HCT116 (cell line): Measurements from ENCODE around the gene TMEM125. TPM values are rescaled to one million over a fixed set of nuclear protein-coding genes. Genes with fewer than 3 reads are reported as not detected.
A peak's percentile ranks its signal among the peaks of the same experiment; 100 is the strongest.

Experiments used
- ATAC-seq: fragments of 200-7000 bp; cut with Tn5 transposase; 2 replicates; pipeline ENCODE4 v1.9.1; 2020; ENCODE audit warnings: mild to moderate bottlenecking, moderate library complexity
- BruUV-seq: library from RNA; stranded (reverse); fragments of 400-500 nt; replicated peaks from 2 replicates; lab custom pipeline; 2021; lab: Mats Ljungman, UMichigan
- CTCF ChIA-PET: fragments of 300-600 bp; sonication (Branson Sonifier 250); formaldehyde crosslinking; loops from one replicate; lab custom pipeline; 2021; ENCODE audit warnings: antibody characterized with exemption; lab: Charles Lee
- POLR2A ChIA-PET: fragments of 300-600, 350-600 bp; sonication (Branson Sonifier 250); formaldehyde crosslinking; loops from one replicate; lab custom pipeline; 2021; ENCODE audit warnings: antibody characterized with exemption; lab: Charles Lee
- RAD21 ChIA-PET, 2 experiments: fragments of 300-600 bp; sonication (Branson Sonifier 250); formaldehyde crosslinking; loops; one replicate each; lab custom pipeline; 2023; ENCODE audit warnings: low total read pairs in 2 of 2; ENCODE audit not compliant: uncharacterized antibody in 2 of 2, unreplicated experiment in 2 of 2, low non-redundant PET in 1 of 2; lab: Charles Lee
- DNase-seq: peaks from one replicate; pipeline ENCODE4 v3.0.0-alpha.2; 2010; ENCODE audit warnings: low read depth, low spot score
- H2AFZ ChIP-seq: fragments of 200-600 bp; shearing (Covaris generic), sonication (generic); 2 replicates; pipeline ENCODE4 v1.6.1; 2017; ENCODE audit warnings: low read depth, mixed run types, mixed read lengths, antibody characterized with exemption, low read length; ENCODE audit not compliant: poor library complexity, severe bottlenecking
- H3K27ac ChIP-seq: 2 replicates; pipeline ENCODE4 v1.5.1; 2012; ENCODE audit warnings: low read depth, low read length
- H3K27me3 ChIP-seq: fragments of 200-600 bp; sonication (generic); 2 replicates; pipeline ENCODE4 v1.6.1; 2016; ENCODE audit warnings: mixed run types, low read length, mixed read lengths; ENCODE audit not compliant: insufficient read depth
- H3K36me3 ChIP-seq, 2 experiments: fragments of 200-500 bp in 1 of 2; fragments of 200-600 bp in 1 of 2; sonication (Bioruptor generic) in 1 of 2; sonication (generic) in 1 of 2; 2 replicates each; pipeline versions ENCODE4 v1.5.1 to v1.6.1; 2014 to 2016; ENCODE audit warnings: low read length in 2 of 2, inconsistent platforms in 1 of 2, mixed read lengths in 1 of 2, mixed run types in 1 of 2; ENCODE audit not compliant: insufficient read depth in 2 of 2, control insufficient read depth in 1 of 2
- H3K4me1 ChIP-seq, 2 experiments: fragments of 200-600 bp in 1 of 2; sonication (generic) in 1 of 2; 2 replicates each; pipeline versions ENCODE4 v1.5.1 to v1.6.1; 2012 to 2017; ENCODE audit warnings: low read length in 2 of 2, inconsistent platforms in 1 of 2, mild to moderate bottlenecking in 1 of 2, mixed read lengths in 1 of 2, mixed run types in 1 of 2, moderate library complexity in 1 of 2; ENCODE audit not compliant: insufficient read depth in 2 of 2, control insufficient read depth in 1 of 2
- H3K4me2 ChIP-seq: fragments of 200-600 bp; sonication (generic); 2 replicates; pipeline ENCODE4 v1.6.1; 2017; ENCODE audit warnings: mixed run types, low read length, mixed read lengths
- H3K4me3 ChIP-seq, 2 experiments: fragments of 200-600 bp in 1 of 2; sonication (generic) in 1 of 2; replicated peaks in 1 of 2; 2 replicates each; pipeline ENCODE4 v1.5.1; 2011 to 2016; ENCODE audit warnings: low read length in 2 of 2, control low read depth in 1 of 2, low read depth in 1 of 2, mild to moderate bottlenecking in 1 of 2, mixed read lengths in 1 of 2, mixed run types in 1 of 2
- H3K79me2 ChIP-seq: fragments of 200-600 bp; sonication (generic); 2 replicates; pipeline ENCODE4 v1.6.1; 2017; ENCODE audit warnings: mild to moderate bottlenecking, mixed run types, low read length, moderate library complexity, mixed read lengths; ENCODE audit not compliant: insufficient read depth
- H3K9ac ChIP-seq: fragments of 200-600 bp; sonication (generic); 2 replicates; pipeline ENCODE4 v1.6.1; 2016; ENCODE audit warnings: low read length, mixed read lengths
- H3K9me2 ChIP-seq: fragments of 200-600 bp; sonication (generic), shearing (Covaris generic); 2 replicates; pipeline ENCODE4 v1.6.1; 2017; ENCODE audit warnings: mixed run types, mild to moderate bottlenecking, moderate library complexity; ENCODE audit not compliant: insufficient read depth
- H3K9me3 ChIP-seq, 2 experiments: fragments of 200-500 bp in 1 of 2; fragments of 200-600 bp in 1 of 2; sonication (Bioruptor generic) in 1 of 2; sonication (generic) in 1 of 2; 2 replicates each; pipeline ENCODE4 v1.6.1; 2014 to 2017; ENCODE audit warnings: low read length in 2 of 2, mixed read lengths in 2 of 2, inconsistent platforms in 1 of 2, low read depth in 1 of 2, mild to moderate bottlenecking in 1 of 2, mixed run types in 1 of 2, moderate library complexity in 1 of 2; ENCODE audit not compliant: control insufficient read depth in 1 of 2, insufficient read depth in 1 of 2
- H4K20me1 ChIP-seq: fragments of 200-600 bp; sonication (generic), shearing (Covaris generic); 2 replicates; pipeline ENCODE4 v1.6.1; 2017; ENCODE audit warnings: mixed run types, mild to moderate bottlenecking, moderate library complexity; ENCODE audit not compliant: insufficient read depth
- CBX3 ChIP-seq: IDR thresholded peaks from 2 replicates; pipeline ENCODE4 v1.6.1; 2012; ENCODE audit warnings: low read depth
- CEBPB ChIP-seq: IDR thresholded peaks from 2 replicates; pipeline ENCODE4 v1.6.1; 2012; ENCODE audit warnings: low read depth
- EGR1 ChIP-seq: IDR thresholded peaks from 2 replicates; pipeline ENCODE4 v1.6.1; 2012; ENCODE audit warnings: low read depth
- ELF1 ChIP-seq: IDR thresholded peaks from 2 replicates; pipeline ENCODE4 v1.6.1; 2012; ENCODE audit warnings: low read depth, borderline replicate concordance
- EZH2 ChIP-seq: fragments of 200-600 bp; sonication (generic); IDR thresholded peaks from 2 replicates; pipeline ENCODE4 v1.6.1; 2017; ENCODE audit warnings: antibody characterized with exemption, mixed run types
- EZH2phosphoT487 ChIP-seq: fragments of 200-600 bp; IDR thresholded peaks from 2 replicates; pipeline ENCODE4 v1.6.1; 2018; ENCODE audit warnings: antibody characterized with exemption, borderline replicate concordance
- FOSL1 ChIP-seq: IDR thresholded peaks from 2 replicates; pipeline ENCODE4 v1.6.1; 2012; ENCODE audit warnings: low read depth
- JUND ChIP-seq: IDR thresholded peaks from 2 replicates; pipeline ENCODE4 v1.6.1; 2012
- POLR2A ChIP-seq: IDR thresholded peaks from 2 replicates; pipeline ENCODE4 v1.7.0; 2011; ENCODE audit warnings: borderline replicate concordance; ENCODE audit not compliant: insufficient read depth, insufficient read length; ENCODE audit errors: extremely low read depth
- RAD21 ChIP-seq: IDR thresholded peaks from 2 replicates; pipeline ENCODE4 v1.6.1; 2012; ENCODE audit warnings: low read depth, mild to moderate bottlenecking
- SP1 ChIP-seq: IDR thresholded peaks from 2 replicates; pipeline ENCODE4 v1.6.1; 2012; ENCODE audit warnings: low read depth
- TCF7L2 ChIP-seq: IDR thresholded peaks from 2 replicates; pipeline ENCODE4 v1.7.0; 2011; ENCODE audit warnings: borderline replicate concordance, inconsistent platforms; ENCODE audit not compliant: insufficient read depth, insufficient read length; ENCODE audit errors: extremely low read depth
- YY1 ChIP-seq: IDR thresholded peaks from 2 replicates; pipeline ENCODE4 v1.6.1; 2011; ENCODE audit warnings: low read length, low read depth, moderate library complexity, mild to moderate bottlenecking; ENCODE audit not compliant: insufficient replicate concordance; ENCODE audit errors: extremely low read depth
- ZFX ChIP-seq: fragments of 450-650 bp; IDR thresholded peaks from 2 replicates; pipeline ENCODE4 v1.6.1; 2017
- ZNF274 ChIP-seq: fragments of 200-500 bp; sonication (Bioruptor generic); IDR thresholded peaks from 2 replicates; pipeline ENCODE4 v1.6.1; 2014; ENCODE audit warnings: mild to moderate bottlenecking, low read depth, low read length, inconsistent platforms
- intact Hi-C: fragments of 100-400 bp; cut with micrococcal nuclease; formaldehyde crosslinking; loops from 2 replicates; pipeline ENCODE4 v1.10.0; 2022
- total RNA-seq: library from RNA; stranded (reverse); gene quantifications from one replicate; pipeline ENCODE4 v1.2.1, GENCODE V29; 2021; ENCODE audit not compliant: unreplicated experiment
- TF ChIP-seq, protein P1 (sequence below), 3 experiments: fragments of 200-600 bp in 1 of 3; sonication (generic) in 1 of 3; IDR thresholded peaks in 2 of 3; conservative IDR thresholded peaks in 1 of 3; 2 replicates each; pipeline ENCODE4 v1.5.1; 2012 to 2017; ENCODE audit warnings: low read depth in 2 of 3, low read length in 2 of 3, antibody characterized with exemption in 1 of 3, borderline replicate concordance in 1 of 3, control low read depth in 1 of 3, mild to moderate bottlenecking in 1 of 3, mixed read lengths in 1 of 3, mixed run types in 1 of 3, moderate library complexity in 1 of 3; ENCODE audit not compliant: insufficient read depth in 1 of 3
- TF ChIP-seq, protein P2 (sequence below): IDR thresholded peaks from 2 replicates; pipeline ENCODE4 v1.6.1; 2012; ENCODE audit warnings: low read depth
- TF ChIP-seq, protein P3 (sequence below): IDR thresholded peaks from 2 replicates; pipeline ENCODE4 v1.6.1; 2012
- TF ChIP-seq, protein P4 (sequence below): IDR thresholded peaks from 2 replicates; pipeline ENCODE4 v1.6.1; 2011; ENCODE audit warnings: mild to moderate bottlenecking, low read length, moderate library complexity; ENCODE audit not compliant: insufficient replicate concordance; ENCODE audit errors: extremely low read depth
- TF ChIP-seq, protein P5 (sequence below): IDR thresholded peaks from 2 replicates; pipeline ENCODE4 v1.6.1; 2012

Gene TMEM125
- total RNA-seq, 1 experiment from 2014 or later, result 13.9 TPM

DNA sequence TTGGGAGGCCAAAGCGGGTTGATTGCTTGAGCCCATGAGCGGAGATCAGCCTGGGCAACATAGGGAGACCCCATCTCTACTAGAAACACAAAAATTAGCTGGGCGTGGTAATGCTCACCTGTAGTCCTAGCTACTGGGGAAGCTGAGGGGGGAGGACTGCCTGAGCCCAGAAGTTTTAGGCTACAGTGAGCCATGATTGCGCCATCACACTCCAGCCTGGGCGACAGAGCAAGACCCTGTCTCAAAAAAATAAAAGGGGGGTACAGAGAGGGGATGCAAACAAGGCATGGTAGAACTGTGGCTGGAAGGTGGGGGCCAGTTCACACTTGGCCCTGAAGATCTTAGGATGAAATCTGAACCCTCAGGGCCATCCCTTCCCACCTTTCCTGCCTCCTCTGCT lies 16.8 kb downstream of the TMEM125 start:
- TF ChIP-seq JUND (no peak), POLR2A (no peak), EZH2phosphoT487 (no peak), EZH2 (no peak), YY1 (no peak), ZNF274 (no peak), SP1 (no peak), CEBPB (no peak), TCF7L2 (no peak), ELF1 (no peak), RAD21 (no peak), ZFX (no peak), CBX3 (no peak), EGR1 (no peak), FOSL1 (no peak)
- TF ChIP-seq, protein P1, sequence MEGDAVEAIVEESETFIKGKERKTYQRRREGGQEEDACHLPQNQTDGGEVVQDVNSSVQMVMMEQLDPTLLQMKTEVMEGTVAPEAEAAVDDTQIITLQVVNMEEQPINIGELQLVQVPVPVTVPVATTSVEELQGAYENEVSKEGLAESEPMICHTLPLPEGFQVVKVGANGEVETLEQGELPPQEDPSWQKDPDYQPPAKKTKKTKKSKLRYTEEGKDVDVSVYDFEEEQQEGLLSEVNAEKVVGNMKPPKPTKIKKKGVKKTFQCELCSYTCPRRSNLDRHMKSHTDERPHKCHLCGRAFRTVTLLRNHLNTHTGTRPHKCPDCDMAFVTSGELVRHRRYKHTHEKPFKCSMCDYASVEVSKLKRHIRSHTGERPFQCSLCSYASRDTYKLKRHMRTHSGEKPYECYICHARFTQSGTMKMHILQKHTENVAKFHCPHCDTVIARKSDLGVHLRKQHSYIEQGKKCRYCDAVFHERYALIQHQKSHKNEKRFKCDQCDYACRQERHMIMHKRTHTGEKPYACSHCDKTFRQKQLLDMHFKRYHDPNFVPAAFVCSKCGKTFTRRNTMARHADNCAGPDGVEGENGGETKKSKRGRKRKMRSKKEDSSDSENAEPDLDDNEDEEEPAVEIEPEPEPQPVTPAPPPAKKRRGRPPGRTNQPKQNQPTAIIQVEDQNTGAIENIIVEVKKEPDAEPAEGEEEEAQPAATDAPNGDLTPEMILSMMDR (IDR thresholded peaks at IDR 0.05 in 2 of 3, conservative IDR thresholded peaks at IDR 0.05 in 1 of 3; ENCODE audit: borderline replicate concordance in 1 of 3, insufficient read depth in 1 of 3, low read depth in 2 of 3, low read length in 2 of 3), result no peak
- TF ChIP-seq, protein P2, sequence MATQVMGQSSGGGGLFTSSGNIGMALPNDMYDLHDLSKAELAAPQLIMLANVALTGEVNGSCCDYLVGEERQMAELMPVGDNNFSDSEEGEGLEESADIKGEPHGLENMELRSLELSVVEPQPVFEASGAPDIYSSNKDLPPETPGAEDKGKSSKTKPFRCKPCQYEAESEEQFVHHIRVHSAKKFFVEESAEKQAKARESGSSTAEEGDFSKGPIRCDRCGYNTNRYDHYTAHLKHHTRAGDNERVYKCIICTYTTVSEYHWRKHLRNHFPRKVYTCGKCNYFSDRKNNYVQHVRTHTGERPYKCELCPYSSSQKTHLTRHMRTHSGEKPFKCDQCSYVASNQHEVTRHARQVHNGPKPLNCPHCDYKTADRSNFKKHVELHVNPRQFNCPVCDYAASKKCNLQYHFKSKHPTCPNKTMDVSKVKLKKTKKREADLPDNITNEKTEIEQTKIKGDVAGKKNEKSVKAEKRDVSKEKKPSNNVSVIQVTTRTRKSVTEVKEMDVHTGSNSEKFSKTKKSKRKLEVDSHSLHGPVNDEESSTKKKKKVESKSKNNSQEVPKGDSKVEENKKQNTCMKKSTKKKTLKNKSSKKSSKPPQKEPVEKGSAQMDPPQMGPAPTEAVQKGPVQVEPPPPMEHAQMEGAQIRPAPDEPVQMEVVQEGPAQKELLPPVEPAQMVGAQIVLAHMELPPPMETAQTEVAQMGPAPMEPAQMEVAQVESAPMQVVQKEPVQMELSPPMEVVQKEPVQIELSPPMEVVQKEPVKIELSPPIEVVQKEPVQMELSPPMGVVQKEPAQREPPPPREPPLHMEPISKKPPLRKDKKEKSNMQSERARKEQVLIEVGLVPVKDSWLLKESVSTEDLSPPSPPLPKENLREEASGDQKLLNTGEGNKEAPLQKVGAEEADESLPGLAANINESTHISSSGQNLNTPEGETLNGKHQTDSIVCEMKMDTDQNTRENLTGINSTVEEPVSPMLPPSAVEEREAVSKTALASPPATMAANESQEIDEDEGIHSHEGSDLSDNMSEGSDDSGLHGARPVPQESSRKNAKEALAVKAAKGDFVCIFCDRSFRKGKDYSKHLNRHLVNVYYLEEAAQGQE, result no peak
- TF ChIP-seq, protein P3, sequence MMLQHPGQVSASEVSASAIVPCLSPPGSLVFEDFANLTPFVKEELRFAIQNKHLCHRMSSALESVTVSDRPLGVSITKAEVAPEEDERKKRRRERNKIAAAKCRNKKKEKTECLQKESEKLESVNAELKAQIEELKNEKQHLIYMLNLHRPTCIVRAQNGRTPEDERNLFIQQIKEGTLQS, result no peak
- TF ChIP-seq, protein P4, sequence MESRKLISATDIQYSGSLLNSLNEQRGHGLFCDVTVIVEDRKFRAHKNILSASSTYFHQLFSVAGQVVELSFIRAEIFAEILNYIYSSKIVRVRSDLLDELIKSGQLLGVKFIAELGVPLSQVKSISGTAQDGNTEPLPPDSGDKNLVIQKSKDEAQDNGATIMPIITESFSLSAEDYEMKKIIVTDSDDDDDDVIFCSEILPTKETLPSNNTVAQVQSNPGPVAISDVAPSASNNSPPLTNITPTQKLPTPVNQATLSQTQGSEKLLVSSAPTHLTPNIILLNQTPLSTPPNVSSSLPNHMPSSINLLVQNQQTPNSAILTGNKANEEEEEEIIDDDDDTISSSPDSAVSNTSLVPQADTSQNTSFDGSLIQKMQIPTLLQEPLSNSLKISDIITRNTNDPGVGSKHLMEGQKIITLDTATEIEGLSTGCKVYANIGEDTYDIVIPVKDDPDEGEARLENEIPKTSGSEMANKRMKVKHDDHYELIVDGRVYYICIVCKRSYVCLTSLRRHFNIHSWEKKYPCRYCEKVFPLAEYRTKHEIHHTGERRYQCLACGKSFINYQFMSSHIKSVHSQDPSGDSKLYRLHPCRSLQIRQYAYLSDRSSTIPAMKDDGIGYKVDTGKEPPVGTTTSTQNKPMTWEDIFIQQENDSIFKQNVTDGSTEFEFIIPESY, result no peak
- TF ChIP-seq, protein P5, sequence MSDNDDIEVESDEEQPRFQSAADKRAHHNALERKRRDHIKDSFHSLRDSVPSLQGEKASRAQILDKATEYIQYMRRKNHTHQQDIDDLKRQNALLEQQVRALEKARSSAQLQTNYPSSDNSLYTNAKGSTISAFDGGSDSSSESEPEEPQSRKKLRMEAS, result no peak
- no peak overlapping the region for H2AFZ ChIP-seq
- H3K9me3 ChIP-seq, result no peaks in the 10 kb centered on the region
- no peak overlapping the region for H3K4me3 ChIP-seq
- no peaks in the 10 kb centered on the region for H4K20me1 ChIP-seq
- ATAC-seq (no peak), DNase-seq (no peak)
- peaks cover 14 to 27% of the 10 kb centered on the region in 2 experiments; a peak in 3 of 4 replicates for H3K4me1 ChIP-seq
- CTCF ChIA-PET, result interaction anchor here (1.6 kb wide), 1 partner anchor 7 kb away, joined by 11 read pairs; no protein-coding TSS in a partner anchor
- H3K27me3 ChIP-seq, result 0 out of 2 replicates have a peak, but pooled peaks cover 3% of the 10 kb centered on the region
- 0 out of 4 replicates have a peak, but pooled peaks cover 0 to 2% of the 10 kb centered on the region in 2 experiments for H3K36me3 ChIP-seq
- POLR2A ChIA-PET, result interaction anchor here (1.5 kb wide), 1 partner anchor 8 kb away, joined by 12 read pairs; no protein-coding TSS in a partner anchor
- no peaks in the 10 kb centered on the region for H3K9me2 ChIP-seq
- no peak overlapping the region for H3K9ac ChIP-seq
- intact Hi-C loops, result no loop called here
- 0 out of 2 replicates have a peak overlapping the region, but pooled peaks have one; percentile 89 for H3K4me2 ChIP-seq
- peak overlapping the region; percentile 55; the same call in 1 of the 2 replicates for H3K27ac ChIP-seq
- H3K79me2 ChIP-seq, result no peaks in the 10 kb centered on the region
- no TSS peak for BruUV-seq
- RAD21 ChIA-PET, result no interaction called here
